ENCODE measurements around the gene LRG1.

DNA sequence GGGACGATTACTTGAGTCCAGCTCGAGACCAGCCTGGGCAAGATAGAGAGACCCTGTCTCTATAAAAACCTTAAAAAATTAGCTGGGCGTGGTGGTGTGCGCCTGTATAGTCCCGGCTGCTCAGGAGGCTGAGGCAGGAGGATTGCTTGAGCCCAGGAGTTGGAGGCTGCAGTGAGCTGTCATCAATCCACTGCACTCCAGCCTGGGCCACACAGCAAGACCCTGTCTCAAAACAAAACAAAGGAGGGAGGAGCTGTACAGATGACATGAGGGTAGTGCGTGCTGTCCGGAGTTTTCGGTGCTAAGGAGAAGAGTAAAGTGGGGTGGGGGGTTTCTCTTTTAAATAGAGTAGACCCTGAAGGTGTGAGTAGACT lies 45.2 kb downstream of the LRG1 start:
- TF ChIP-seq, protein P1, sequence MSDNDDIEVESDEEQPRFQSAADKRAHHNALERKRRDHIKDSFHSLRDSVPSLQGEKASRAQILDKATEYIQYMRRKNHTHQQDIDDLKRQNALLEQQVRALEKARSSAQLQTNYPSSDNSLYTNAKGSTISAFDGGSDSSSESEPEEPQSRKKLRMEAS (IDR thresholded peaks at IDR 0.05): no peak
- TF ChIP-seq YY1 (IDR thresholded peaks at IDR 0.05; ENCODE audit: low read depth) (no peak), FOXM1 (IDR thresholded peaks at IDR 0.05; ENCODE audit: borderline replicate concordance, low read depth) (no peak), CREB1 (IDR thresholded peaks at IDR 0.05; ENCODE audit: low read depth) (no peak), TCF12 (IDR thresholded peaks at IDR 0.05; ENCODE audit: low read depth) (no peak), CEBPB (IDR thresholded peaks at IDR 0.05) (no peak), EP300 (IDR thresholded peaks at IDR 0.05; ENCODE audit: borderline replicate concordance) (no peak), EGR1 (IDR thresholded peaks at IDR 0.05) (no peak), TEAD4 (IDR thresholded peaks at IDR 0.05) (no peak), RAD21 (IDR thresholded peaks at IDR 0.05; ENCODE audit: low read depth) (no peak), NFIC (IDR thresholded peaks at IDR 0.05) (no peak), TAF1 (IDR thresholded peaks at IDR 0.05; ENCODE audit: low read depth) (no peak)
- TF ChIP-seq, protein P2, sequence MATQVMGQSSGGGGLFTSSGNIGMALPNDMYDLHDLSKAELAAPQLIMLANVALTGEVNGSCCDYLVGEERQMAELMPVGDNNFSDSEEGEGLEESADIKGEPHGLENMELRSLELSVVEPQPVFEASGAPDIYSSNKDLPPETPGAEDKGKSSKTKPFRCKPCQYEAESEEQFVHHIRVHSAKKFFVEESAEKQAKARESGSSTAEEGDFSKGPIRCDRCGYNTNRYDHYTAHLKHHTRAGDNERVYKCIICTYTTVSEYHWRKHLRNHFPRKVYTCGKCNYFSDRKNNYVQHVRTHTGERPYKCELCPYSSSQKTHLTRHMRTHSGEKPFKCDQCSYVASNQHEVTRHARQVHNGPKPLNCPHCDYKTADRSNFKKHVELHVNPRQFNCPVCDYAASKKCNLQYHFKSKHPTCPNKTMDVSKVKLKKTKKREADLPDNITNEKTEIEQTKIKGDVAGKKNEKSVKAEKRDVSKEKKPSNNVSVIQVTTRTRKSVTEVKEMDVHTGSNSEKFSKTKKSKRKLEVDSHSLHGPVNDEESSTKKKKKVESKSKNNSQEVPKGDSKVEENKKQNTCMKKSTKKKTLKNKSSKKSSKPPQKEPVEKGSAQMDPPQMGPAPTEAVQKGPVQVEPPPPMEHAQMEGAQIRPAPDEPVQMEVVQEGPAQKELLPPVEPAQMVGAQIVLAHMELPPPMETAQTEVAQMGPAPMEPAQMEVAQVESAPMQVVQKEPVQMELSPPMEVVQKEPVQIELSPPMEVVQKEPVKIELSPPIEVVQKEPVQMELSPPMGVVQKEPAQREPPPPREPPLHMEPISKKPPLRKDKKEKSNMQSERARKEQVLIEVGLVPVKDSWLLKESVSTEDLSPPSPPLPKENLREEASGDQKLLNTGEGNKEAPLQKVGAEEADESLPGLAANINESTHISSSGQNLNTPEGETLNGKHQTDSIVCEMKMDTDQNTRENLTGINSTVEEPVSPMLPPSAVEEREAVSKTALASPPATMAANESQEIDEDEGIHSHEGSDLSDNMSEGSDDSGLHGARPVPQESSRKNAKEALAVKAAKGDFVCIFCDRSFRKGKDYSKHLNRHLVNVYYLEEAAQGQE (IDR thresholded peaks at IDR 0.05; ENCODE audit: low read depth): no peak
- TF ChIP-seq, protein P3, sequence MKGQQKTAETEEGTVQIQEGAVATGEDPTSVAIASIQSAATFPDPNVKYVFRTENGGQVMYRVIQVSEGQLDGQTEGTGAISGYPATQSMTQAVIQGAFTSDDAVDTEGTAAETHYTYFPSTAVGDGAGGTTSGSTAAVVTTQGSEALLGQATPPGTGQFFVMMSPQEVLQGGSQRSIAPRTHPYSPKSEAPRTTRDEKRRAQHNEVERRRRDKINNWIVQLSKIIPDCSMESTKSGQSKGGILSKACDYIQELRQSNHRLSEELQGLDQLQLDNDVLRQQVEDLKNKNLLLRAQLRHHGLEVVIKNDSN (IDR thresholded peaks at IDR 0.05): no peak
